GM23338 (cell line): Measurements from ENCODE around the gene TTC28. TPM values are rescaled to one million over a fixed set of nuclear protein-coding genes. Genes with fewer than 3 reads are reported as not detected.
"Not testable (repeated sequence)": the region's sequence is repeated elsewhere in the genome, so short reads cannot be mapped to it uniquely, and the experiment has no call there.

Experiments
- ATAC-seq: fragments of 200-7000 bp; cut with Tn5 transposase; 3 replicates; pipeline ENCODE4 v1.9.1; 2020
- DNase-seq: peaks from one replicate; pipeline ENCODE4 v3.0.0-alpha.2; 2015; ENCODE audit warnings: low spot score
- H2AFZ ChIP-seq: fragments of 200-600 bp; sonication (generic); 2 replicates; pipeline ENCODE4 v1.8.0; 2016; ENCODE audit warnings: antibody characterized with exemption, mild to moderate bottlenecking, moderate library complexity
- H3F3A ChIP-seq: fragments of 200-600 bp; sonication (generic); replicated peaks from 2 replicates; pipeline ENCODE4 v1.8.0; 2017; ENCODE audit warnings: antibody characterized with exemption, mixed run types, low read depth
- H3K27ac ChIP-seq: fragments of 200-600 bp; sonication (generic); 2 replicates; pipeline ENCODE4 v1.6.1; 2016; ENCODE audit warnings: low read depth
- H3K27me3 ChIP-seq: fragments of 200-600 bp; sonication (generic); 2 replicates; pipeline ENCODE4 v1.8.0; 2016; ENCODE audit warnings: mild to moderate bottlenecking, mixed run types, moderate library complexity; ENCODE audit not compliant: insufficient read depth
- H3K36me3 ChIP-seq: fragments of 200-600 bp; sonication (generic); 2 replicates; pipeline ENCODE4 v1.8.0; 2016; ENCODE audit warnings: mild to moderate bottlenecking; ENCODE audit not compliant: insufficient read depth
- H3K4me1 ChIP-seq: fragments of 200-600 bp; sonication (generic); 2 replicates; pipeline ENCODE4 v1.8.0; 2016; ENCODE audit warnings: mild to moderate bottlenecking, moderate library complexity; ENCODE audit not compliant: insufficient read depth
- H3K4me2 ChIP-seq: fragments of 200-600 bp; sonication (generic); 2 replicates; pipeline ENCODE4 v1.7.1; 2017; ENCODE audit warnings: mixed run types
- H3K4me3 ChIP-seq: fragments of 200-600 bp; sonication (generic); 2 replicates; pipeline ENCODE4 v1.6.1; 2016; ENCODE audit warnings: mixed run types
- H3K79me2 ChIP-seq: fragments of 200-600 bp; sonication (generic); replicated peaks from 2 replicates; pipeline ENCODE4 v1.8.0; 2017; ENCODE audit warnings: mild to moderate bottlenecking; ENCODE audit not compliant: insufficient read depth
- H3K9me2 ChIP-seq: fragments of 200-600 bp; sonication (generic); 2 replicates; pipeline ENCODE4 v1.8.0; 2017; ENCODE audit not compliant: insufficient read depth
- H4K20me1 ChIP-seq: fragments of 200-600 bp; sonication (generic); replicated peaks from 2 replicates; pipeline ENCODE4 v1.8.0; 2017; ENCODE audit warnings: mild to moderate bottlenecking; ENCODE audit not compliant: insufficient read depth
- H3K27ac Mint-ChIP-seq: 2 replicates; pipeline ENCODE4 v1.8.0; 2020; ENCODE audit warnings: inconsistent platforms, mild to moderate bottlenecking, moderate library complexity, mixed read lengths
- H3K27me3 Mint-ChIP-seq: 3 replicates; pipeline ENCODE4 v1.8.0; 2022; ENCODE audit warnings: low read depth, mild to moderate bottlenecking, moderate library complexity, mixed read lengths, inconsistent platforms; ENCODE audit not compliant: insufficient read depth, poor library complexity
- H3K36me3 Mint-ChIP-seq: 3 replicates; pipeline ENCODE4 v1.8.0; 2021; ENCODE audit warnings: low read depth, mild to moderate bottlenecking, inconsistent platforms, moderate library complexity, mixed read lengths
- H3K4me1 Mint-ChIP-seq: 3 replicates; pipeline ENCODE4 v1.8.0; 2020; ENCODE audit warnings: mild to moderate bottlenecking, inconsistent platforms, mixed read lengths
- H3K4me3 Mint-ChIP-seq: 3 replicates; pipeline ENCODE4 v1.8.0; 2021; ENCODE audit warnings: moderate library complexity, mild to moderate bottlenecking, inconsistent platforms, mixed read lengths
- H3K9me3 Mint-ChIP-seq: 3 replicates; pipeline ENCODE4 v1.8.0; 2020; ENCODE audit warnings: moderate library complexity, mild to moderate bottlenecking, inconsistent platforms, mixed read lengths
- CREB1 ChIP-seq: fragments of 250-450 bp; sonication (Bioruptor Pico); IDR thresholded peaks from 2 replicates; pipeline ENCODE4 v1.5.0; 2020; ENCODE audit warnings: low read depth, mild to moderate bottlenecking, moderate library complexity
- EZH2 ChIP-seq: fragments of 200-600 bp; sonication (generic); IDR thresholded peaks from one replicate; pipeline ENCODE4 v1.8.0; 2017; ENCODE audit warnings: antibody characterized with exemption, mild to moderate bottlenecking, low read depth; ENCODE audit not compliant: unreplicated experiment
- EZH2phosphoT487 ChIP-seq: fragments of 200-600 bp; sonication (generic); IDR thresholded peaks from one replicate; pipeline ENCODE4 v1.8.1; 2018; ENCODE audit warnings: antibody characterized with exemption; ENCODE audit not compliant: unreplicated experiment
- NANOG ChIP-seq: IDR thresholded peaks from 2 replicates; pipeline ENCODE4 v1.6.1; 2016; ENCODE audit warnings: antibody characterized with exemption, borderline replicate concordance
- STAT1 ChIP-seq: IDR thresholded peaks from one replicate; pipeline ENCODE4 v1.6.1; 2016; ENCODE audit warnings: antibody characterized with exemption; ENCODE audit not compliant: unreplicated experiment
- ZNF462 ChIP-seq: fragments of 250-450 bp; sonication (Bioruptor Pico); IDR thresholded peaks from 2 replicates; pipeline ENCODE4 v1.5.0; 2020; ENCODE audit warnings: mild to moderate bottlenecking, moderate library complexity
- polyA plus RNA-seq: library from polyadenylated mRNA; unstranded; fragments of >200 nt; fragmentation: Nextera tagmentation; extraction: Ambion mirVana; gene quantifications from 2 replicates; pipeline ENCODE4 v1.2.1, GENCODE V29; 2016
- total RNA-seq: library from RNA; depleted of rRNA; stranded (reverse); fragments of >200 nt; shearing (Covaris generic); gene quantifications from 2 replicates; pipeline ENCODE4 v1.2.3, GENCODE V29; 2014
- TF ChIP-seq, protein P1 (sequence below): IDR thresholded peaks from one replicate; pipeline ENCODE4 v1.6.1; 2018; ENCODE audit warnings: antibody characterized with exemption; ENCODE audit not compliant: unreplicated experiment

Gene TTC28
- total and polyA plus RNA-seq, 2 experiments from 2014 or later: 4.5 to 16.1 TPM

- not testable (repeated sequence) for H3K27ac Mint-ChIP-seq, H4K20me1 ChIP-seq
Observed at GRCh38 chr22:28530565-28530964, 149.1 kb downstream of the TTC28 start.

GRCh38 chr22:28529144-28529543 is 150.5 kb downstream of the TTC28 start:
- DNase-seq, H2AFZ ChIP-seq, H4K20me1 ChIP-seq, H3K4me1 Mint-ChIP-seq, H3K27ac ChIP-seq, H3K4me3 Mint-ChIP-seq, ATAC-seq, H3K4me1 ChIP-seq, H3K27me3 Mint-ChIP-seq, H3K79me2 ChIP-seq, H3K4me3 ChIP-seq, H3K4me2 ChIP-seq, H3F3A ChIP-seq, H3K36me3 ChIP-seq, H3K27ac Mint-ChIP-seq, H3K9me2 ChIP-seq, H3K27me3 ChIP-seq: not testable (repeated sequence)
- H3K9me3 Mint-ChIP-seq: peaks cover 22% of the 10 kb centered on the region
- peaks cover 15% of the 10 kb centered on the region for H3K36me3 Mint-ChIP-seq

More at GRCh38 chr22:28530565-28530964, 149.1 kb downstream of the TTC28 start:
- DNase-seq, H3K79me2 ChIP-seq, H3K4me3 Mint-ChIP-seq, H3F3A ChIP-seq, H3K27me3 Mint-ChIP-seq, H3K36me3 ChIP-seq, H3K27me3 ChIP-seq, H3K4me1 Mint-ChIP-seq, ATAC-seq, H3K4me3 ChIP-seq, H3K4me2 ChIP-seq, H3K4me1 ChIP-seq, H3K27ac ChIP-seq, H2AFZ ChIP-seq, H3K9me2 ChIP-seq: not testable (repeated sequence)
- H3K9me3 Mint-ChIP-seq: peaks cover 22% of the 10 kb centered on the region
- H3K36me3 Mint-ChIP-seq: peaks cover 15% of the 10 kb centered on the region

DNA sequence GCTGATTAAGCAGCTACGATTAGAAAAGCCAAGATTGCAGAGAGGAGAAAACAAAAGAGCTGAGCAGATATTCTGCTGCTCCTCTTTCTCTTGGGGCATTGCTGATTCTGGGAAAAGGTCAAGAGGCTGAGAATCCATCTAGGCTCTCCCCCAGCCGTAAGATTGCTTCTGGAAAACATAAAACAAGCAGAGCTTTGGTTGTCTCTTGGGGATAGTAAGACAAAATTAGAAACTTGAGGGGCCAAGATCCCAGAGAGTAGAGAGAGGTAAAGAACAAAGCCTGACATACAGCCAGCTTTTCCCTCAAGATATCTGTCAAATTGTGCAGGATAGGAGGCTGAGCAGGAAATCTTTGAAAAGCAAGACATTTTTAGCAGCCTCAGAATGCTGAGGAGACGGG is 158.2 kb downstream of the TTC28 start:
- no peak overlapping the region for H3K4me3 Mint-ChIP-seq
- TF ChIP-seq ZNF462 (CRISPR knock-in tag) (no peak), STAT1 (no peak), CREB1 (no peak), EZH2phosphoT487 (no peak), NANOG (no peak), EZH2 (no peak)
- TF ChIP-seq, protein P1, sequence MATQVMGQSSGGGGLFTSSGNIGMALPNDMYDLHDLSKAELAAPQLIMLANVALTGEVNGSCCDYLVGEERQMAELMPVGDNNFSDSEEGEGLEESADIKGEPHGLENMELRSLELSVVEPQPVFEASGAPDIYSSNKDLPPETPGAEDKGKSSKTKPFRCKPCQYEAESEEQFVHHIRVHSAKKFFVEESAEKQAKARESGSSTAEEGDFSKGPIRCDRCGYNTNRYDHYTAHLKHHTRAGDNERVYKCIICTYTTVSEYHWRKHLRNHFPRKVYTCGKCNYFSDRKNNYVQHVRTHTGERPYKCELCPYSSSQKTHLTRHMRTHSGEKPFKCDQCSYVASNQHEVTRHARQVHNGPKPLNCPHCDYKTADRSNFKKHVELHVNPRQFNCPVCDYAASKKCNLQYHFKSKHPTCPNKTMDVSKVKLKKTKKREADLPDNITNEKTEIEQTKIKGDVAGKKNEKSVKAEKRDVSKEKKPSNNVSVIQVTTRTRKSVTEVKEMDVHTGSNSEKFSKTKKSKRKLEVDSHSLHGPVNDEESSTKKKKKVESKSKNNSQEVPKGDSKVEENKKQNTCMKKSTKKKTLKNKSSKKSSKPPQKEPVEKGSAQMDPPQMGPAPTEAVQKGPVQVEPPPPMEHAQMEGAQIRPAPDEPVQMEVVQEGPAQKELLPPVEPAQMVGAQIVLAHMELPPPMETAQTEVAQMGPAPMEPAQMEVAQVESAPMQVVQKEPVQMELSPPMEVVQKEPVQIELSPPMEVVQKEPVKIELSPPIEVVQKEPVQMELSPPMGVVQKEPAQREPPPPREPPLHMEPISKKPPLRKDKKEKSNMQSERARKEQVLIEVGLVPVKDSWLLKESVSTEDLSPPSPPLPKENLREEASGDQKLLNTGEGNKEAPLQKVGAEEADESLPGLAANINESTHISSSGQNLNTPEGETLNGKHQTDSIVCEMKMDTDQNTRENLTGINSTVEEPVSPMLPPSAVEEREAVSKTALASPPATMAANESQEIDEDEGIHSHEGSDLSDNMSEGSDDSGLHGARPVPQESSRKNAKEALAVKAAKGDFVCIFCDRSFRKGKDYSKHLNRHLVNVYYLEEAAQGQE: no peak

More for the DNA sequence above, 158.2 kb downstream of the TTC28 start:
- Histone ChIP-seq H4K20me1 (no peaks in the 10 kb centered on the region), H3K9me2 (no peaks in the 10 kb centered on the region), H3K36me3 (no peaks in the 10 kb centered on the region), H3K27me3 (no peaks in the 10 kb centered on the region), H3F3A (no peaks in the 10 kb centered on the region), H3K27ac (no peak overlapping the region), H3K79me2 (no peaks in the 10 kb centered on the region), H2AFZ (no peak overlapping the region), H3K4me2 (no peak overlapping the region), H3K4me3 (no peak overlapping the region), H3K4me1 (no peaks in the 10 kb centered on the region)
- no peaks in the 10 kb centered on the region for H3K36me3 Mint-ChIP-seq
- H3K27me3 Mint-ChIP-seq: no peaks in the 10 kb centered on the region
- ATAC-seq (no peak), DNase-seq (no peak)
- no peak overlapping the region for H3K27ac Mint-ChIP-seq
- H3K9me3 Mint-ChIP-seq: no peaks in the 10 kb centered on the region
- no peaks in the 10 kb centered on the region for H3K4me1 Mint-ChIP-seq
